DMS 273 (cell line): Measurements from ENCODE around the gene TP53.
A peak's percentile ranks its signal among the peaks of the same experiment; 100 is the strongest.

Experiments used
- DNase-seq: peaks from one replicate; lab custom pipeline; 2025; ENCODE audit not compliant: unreplicated experiment; lab: John Stamatoyannopoulos, UW

Gene TP53

GRCh38 chr17:7707446-7707845, 20.2 kb upstream of the TP53 start:
- DNase-seq = peak; percentile 59

- DNase-seq = no peak
Measured at GRCh38 chr17:7706631-7707354, 19.5 kb upstream of the TP53 start.

- no peak for DNase-seq
Measured at GRCh38 chr17:7705269-7706255, 18.3 kb upstream of the TP53 start.

- DNase-seq = peak; percentile 74
Measured at GRCh38 chr17:7704601-7705268, 17.4 kb upstream of the TP53 start, which contains the start of gene EFNB3. TSS of gene EFNB3 (plus strand) at chr17:7705202. CDS start at chr17:7705599, 397 bp downstream.

- DNase-seq = peak; percentile 64
Measured at GRCh38 chr17:7703584-7704479, 16.5 kb upstream of the TP53 start.

- DNase-seq = no peak
Measured at GRCh38 chr17:7702776-7703175, 15.5 kb upstream of the TP53 start.

- no peak for DNase-seq
Measured at GRCh38 chr17:7701681-7702080, 14.4 kb upstream of the TP53 start.

GRCh38 chr17:7700510-7700909, 13.2 kb upstream of the TP53 start:
- DNase-seq = no peak

GRCh38 chr17:7697828-7698588, 10.7 kb upstream of the TP53 start:
- DNase-seq = no peak

GRCh38 chr17:7695586-7695985, 8.3 kb upstream of the TP53 start:
- DNase-seq = no peak

GRCh38 chr17:7688808-7689316, 1.6 kb upstream of the TP53 start:
- DNase-seq = no peak

- peak; percentile 99 for DNase-seq
Measured at GRCh38 chr17:7687908-7688807, 868 bp upstream of the TP53 start, which contains the start of gene WRAP53. TSS of gene WRAP53 (plus strand) at chr17:7688477. CDS start at chr17:7688649, 172 bp downstream.

- peak; percentile 90 for DNase-seq
Measured at GRCh38 chr17:7686222-7687071, 843 bp downstream of the TP53 start.

- peak; percentile 92 for DNase-seq
Measured at GRCh38 chr17:7685533-7686221, 1.6 kb downstream of the TP53 start.

- no peak for DNase-seq
Measured at GRCh38 chr17:7684851-7685532, 2.3 kb downstream of the TP53 start.

GRCh38 chr17:7677388-7678067, 9.8 kb downstream of the TP53 start:
- DNase-seq = no peak
